OCI-LY7 (cell line): Measurements from ENCODE around the gene SAP25. TPM values are rescaled to one million over a fixed set of nuclear protein-coding genes. Genes with fewer than 3 reads are reported as not detected.

Source experiments
- BruUV-seq: library from RNA; stranded (reverse); fragments of 400-500 nt; replicated peaks from 2 replicates; lab custom pipeline; 2021; lab: Mats Ljungman, UMichigan
- CTCF ChIA-PET: fragments of 300-600 bp; sonication (Branson Sonifier 250); formaldehyde crosslinking; loops from one replicate; lab custom pipeline; 2022; ENCODE audit warnings: antibody characterized with exemption; ENCODE audit not compliant: unreplicated experiment; lab: Charles Lee
- POLR2A ChIA-PET: fragments of 300-600 bp; sonication (Branson Sonifier 250); formaldehyde crosslinking; loops from one replicate; lab custom pipeline; 2022; ENCODE audit warnings: antibody characterized with exemption; lab: Charles Lee
- DNase-seq: peaks from one replicate; pipeline ENCODE4 v3.0.0-alpha.2; 2015; ENCODE audit warnings: low spot score
- H2AFZ ChIP-seq: fragments of 200-600 bp; sonication (generic), shearing (Covaris generic); 2 replicates; pipeline ENCODE4 v1.6.1; 2014; ENCODE audit warnings: mild to moderate bottlenecking, antibody characterized with exemption, low read length, moderate library complexity
- H3K27ac ChIP-seq: fragments of 200-600 bp; sonication (generic); 2 replicates; pipeline ENCODE4 v1.5.1; 2014; ENCODE audit warnings: mixed run types, low read depth, mild to moderate bottlenecking, moderate library complexity, low read length, inconsistent platforms; ENCODE audit not compliant: poor library complexity, severe bottlenecking
- H3K36me3 ChIP-seq: fragments of 200-600 bp; sonication (generic); 2 replicates; pipeline ENCODE4 v1.6.1; 2014; ENCODE audit warnings: mild to moderate bottlenecking, antibody characterized with exemption, low read length, moderate library complexity, mixed read lengths; ENCODE audit not compliant: insufficient read depth
- H3K4me1 ChIP-seq: fragments of 200-600 bp; sonication (generic); 2 replicates; pipeline ENCODE4 v1.5.1; 2014; ENCODE audit warnings: mild to moderate bottlenecking, low read length; ENCODE audit not compliant: insufficient read depth, poor library complexity, severe bottlenecking
- H3K4me2 ChIP-seq: fragments of 200-600 bp; sonication (generic); 2 replicates; pipeline ENCODE4 v1.6.1; 2014; ENCODE audit warnings: mild to moderate bottlenecking, low read length
- H3K4me3 ChIP-seq: fragments of 200-600 bp; sonication (generic); 2 replicates; pipeline ENCODE4 v1.5.1; 2014; ENCODE audit warnings: mild to moderate bottlenecking, low read depth, low read length; ENCODE audit not compliant: poor library complexity, severe bottlenecking
- H3K79me2 ChIP-seq: fragments of 200-600 bp; sonication (generic); 2 replicates; pipeline ENCODE4 v1.6.1; 2016; ENCODE audit warnings: low read depth, mild to moderate bottlenecking, low read length, moderate library complexity, mixed read lengths; ENCODE audit not compliant: insufficient read depth
- H3K9me2 ChIP-seq: fragments of 200-600 bp; sonication (generic); 2 replicates; pipeline ENCODE4 v1.6.1; 2016; ENCODE audit warnings: mild to moderate bottlenecking, low read length, mixed read lengths; ENCODE audit not compliant: insufficient read depth
- H3K9me3 ChIP-seq: fragments of 200-600 bp; sonication (generic); 2 replicates; pipeline ENCODE4 v1.6.1; 2014; ENCODE audit warnings: mild to moderate bottlenecking, mixed run types, low read length, mixed read lengths
- H4K20me1 ChIP-seq: fragments of 200-600 bp; sonication (generic); 2 replicates; pipeline ENCODE4 v1.6.1; 2014; ENCODE audit warnings: mild to moderate bottlenecking, antibody characterized with exemption, low read length, moderate library complexity, mixed read lengths; ENCODE audit not compliant: insufficient read depth
- CTCF ChIP-seq: fragments of 200-600 bp; sonication (generic); conservative IDR thresholded peaks from 2 replicates; pipeline ENCODE4 v1.5.1; 2014; ENCODE audit warnings: mild to moderate bottlenecking, antibody characterized with exemption, low read length, moderate library complexity, mixed read lengths
- EZH2phosphoT487 ChIP-seq: fragments of 200-600 bp; sonication (generic); IDR thresholded peaks from 2 replicates; pipeline ENCODE4 v1.6.1; 2018; ENCODE audit warnings: low read depth, borderline replicate concordance, mild to moderate bottlenecking, mixed run types, antibody characterized with exemption, low read length, moderate library complexity, mixed read lengths
- intact Hi-C: fragments of 100-400 bp; cut with micrococcal nuclease; formaldehyde crosslinking; loops from one replicate; pipeline ENCODE4 v1.10.0; 2022; ENCODE audit not compliant: unreplicated experiment
- total RNA-seq, 2 experiments: library from RNA; depleted of rRNA in 1 of 2; stranded (reverse); fragments of >200 nt in 1 of 2; shearing (Covaris generic) in 1 of 2; gene quantifications; 2 replicates each; pipeline ENCODE4 v1.2.3, GENCODE V29; 2014 to 2022

Gene SAP25
- total RNA-seq, 2 experiments from 2014 or later, result 1.5 to 12.7 TPM

- DNase-seq, result no peak
- TF ChIP-seq CTCF, result no peak
- no peak for TF ChIP-seq EZH2phosphoT487
- Histone ChIP-seq H3K4me3 (peak overlapping the region; percentile 76), H3K27ac (peak overlapping the region; percentile 39), H3K9me2 (no peaks in the 10 kb centered on the region), H2AFZ (peak overlapping the region; percentile 94), H3K4me2 (peak overlapping the region; percentile 79), H4K20me1 (no peaks in the 10 kb centered on the region), H3K79me2 (no peaks in the 10 kb centered on the region), H3K36me3 (no peaks in the 10 kb centered on the region), H3K4me1 (peaks cover 13% of the 10 kb centered on the region), H3K9me3 (no peaks in the 10 kb centered on the region)
- BruUV-seq, result no TSS peak
- ChIA-PET CTCF (no interaction called here), POLR2A (interaction anchor here (0.6 to 2.0 kb wide), 4 partner anchors 19 to 74 kb away, joined by 3 to 5 read pairs (median 4); partner anchors contain the start of genes FBXO24 and LRCH4)
- intact Hi-C loops, result loop anchor here (1.0 kb wide), 2 partner anchors 69 to 86 kb away; no protein-coding TSS in a partner anchor
These were observed 31.5 kb upstream of the SAP25 start for GRCh38 chr7:100604976-100605911.

- peak overlapping the region; percentile 76 for H3K4me3 ChIP-seq
- TF ChIP-seq EZH2phosphoT487 (no peak), CTCF (peak; percentile 81)
- peaks cover 13% of the 10 kb centered on the region for H3K4me1 ChIP-seq
- no peaks in the 10 kb centered on the region for H3K9me2 ChIP-seq
- peak overlapping the region; percentile 39 for H3K27ac ChIP-seq
- peak overlapping the region; percentile 79 for H3K4me2 ChIP-seq
- H4K20me1 ChIP-seq, result no peaks in the 10 kb centered on the region
- POLR2A ChIA-PET, result interaction anchor here (0.7 to 2.0 kb wide), 2 partner anchors 21 to 88 kb away, joined by 5 to 7 read pairs; no protein-coding TSS in a partner anchor
- DNase-seq, result peak; percentile 85
- no peaks in the 10 kb centered on the region for H3K36me3 ChIP-seq
- peak overlapping the region; percentile 94 for H2AFZ ChIP-seq
- BruUV-seq, result no TSS peak
- CTCF ChIA-PET, result interaction anchor here (1.4 kb wide), 1 partner anchor 18 kb away, joined by 4 read pairs; the partner anchor contains the start of gene FBXO24
- no peaks in the 10 kb centered on the region for H3K9me3 ChIP-seq
- intact Hi-C loops, result loop anchor here (1.0 kb wide), 2 partner anchors 70 to 87 kb away; no protein-coding TSS in a partner anchor
- H3K79me2 ChIP-seq, result no peaks in the 10 kb centered on the region
These were observed 30.6 kb upstream of the SAP25 start for GRCh38 chr7:100604028-100604975.
